Measurements from ENCODE around the gene ALG9.

Gene ALG9

DNA sequence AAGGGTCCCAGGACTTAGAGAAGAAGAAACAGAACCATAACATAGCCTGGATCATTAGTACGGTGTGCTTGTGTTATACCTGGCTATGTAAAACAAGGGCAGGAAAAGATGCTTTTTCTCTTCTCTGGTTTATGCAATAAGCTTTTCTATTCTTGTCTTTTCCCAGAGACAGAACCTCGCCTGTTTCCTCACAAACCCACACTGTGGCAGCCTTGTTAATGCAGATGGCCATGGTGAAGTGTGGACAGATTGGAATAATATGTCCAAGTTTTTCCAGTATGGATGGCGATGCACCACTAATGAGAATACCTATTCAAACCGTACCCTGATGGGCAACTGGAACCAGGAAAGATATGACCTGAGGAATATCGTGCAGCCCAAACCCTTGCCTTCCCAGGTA is 10.8 kb upstream of the ALG9 start:
- DNase-seq (ENCODE audit: low spot score): peak; percentile 78

DNA sequence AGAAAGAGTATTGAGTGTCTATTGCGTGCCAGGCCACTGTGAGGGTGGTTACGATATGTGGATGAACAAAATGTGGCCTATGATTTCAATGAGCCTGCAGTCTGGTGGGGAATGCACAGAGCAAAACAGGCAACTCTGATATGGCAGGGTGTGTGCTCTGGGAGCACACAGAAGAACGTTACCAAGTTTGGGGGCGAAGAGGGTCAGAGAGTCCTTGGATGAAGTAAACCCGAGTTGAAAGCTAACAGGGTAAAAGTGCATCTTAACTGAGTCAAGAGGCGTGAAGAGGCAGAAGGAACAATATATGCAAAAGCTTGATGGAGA is 8.2 kb upstream of the ALG9 start:
- DNase-seq (ENCODE audit: low spot score): no peak

DNA sequence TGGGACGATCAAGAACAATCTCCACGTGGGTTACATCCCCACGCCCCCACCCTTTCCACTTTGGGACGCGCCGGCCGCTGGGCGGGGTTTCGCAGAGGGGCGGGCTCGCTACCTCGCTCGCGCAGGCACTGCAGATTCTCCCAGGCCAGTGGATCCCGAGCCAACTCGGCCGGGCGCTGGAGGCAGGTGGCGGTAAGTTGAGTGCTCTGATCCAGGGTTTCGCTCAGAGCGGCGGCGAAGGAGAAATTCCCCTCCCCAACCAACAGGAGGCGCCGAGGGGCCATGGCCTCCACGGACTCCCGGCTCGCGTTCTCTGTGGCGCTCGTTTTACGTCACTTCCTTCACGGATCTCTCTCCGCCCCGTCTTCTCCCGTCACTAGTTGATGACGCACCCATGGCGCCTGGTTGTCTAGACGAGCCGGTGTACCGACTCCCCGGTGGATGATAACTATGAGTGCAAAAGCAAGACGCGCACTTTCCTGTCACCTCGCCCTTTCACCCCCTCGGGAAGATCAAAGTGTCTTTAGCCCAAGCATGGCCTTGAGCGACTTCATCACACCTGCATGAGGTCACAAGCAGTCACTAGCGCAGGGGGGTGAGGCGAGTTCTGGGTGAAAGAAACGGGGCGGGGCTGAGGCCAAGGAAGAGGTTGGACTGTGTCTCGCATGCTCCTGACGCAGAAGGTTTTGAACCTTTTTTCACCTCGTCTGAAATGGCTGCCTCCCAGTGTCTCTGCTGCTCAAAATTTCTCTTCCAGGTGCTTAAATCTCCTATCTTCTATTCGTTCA is 7.7 kb upstream of the ALG9 start, which contains the start of the genes CFAP68 and FDXACB1:
CFAP68 (plus strand) TSS at position 693 of the 788 bp plus-strand sequence; CDS start at position 713, 20 bp downstream.
FDXACB1 (minus strand) TSS at position 317 of the 788 bp plus-strand sequence; CDS start at position 284, 33 bp downstream.
- DNase-seq (ENCODE audit: low spot score): peak; percentile 98

DNA sequence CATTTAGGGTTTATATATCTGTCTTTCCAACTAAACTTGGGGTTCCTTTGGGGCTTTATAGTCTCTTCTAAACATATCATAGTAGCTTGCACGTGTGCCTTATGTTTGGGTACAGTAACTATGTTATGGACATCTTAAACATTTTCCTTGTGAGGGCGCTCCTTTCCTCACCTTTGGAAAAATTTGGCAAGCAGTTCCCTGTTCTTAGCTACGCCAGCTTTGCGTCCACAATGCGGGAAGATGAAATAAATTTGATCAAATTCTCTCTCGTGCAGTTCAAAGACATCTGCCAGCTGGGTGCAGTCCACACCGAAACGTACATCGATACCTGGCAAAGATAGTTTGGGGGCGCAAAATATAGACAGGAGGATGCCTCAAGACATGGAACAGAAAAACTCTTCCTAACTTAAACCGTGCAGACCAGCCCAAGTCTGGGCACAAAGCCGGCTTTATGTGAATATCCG is 7.0 kb upstream of the ALG9 start:
- peak; percentile 58 for DNase-seq (ENCODE audit: low spot score)

DNA sequence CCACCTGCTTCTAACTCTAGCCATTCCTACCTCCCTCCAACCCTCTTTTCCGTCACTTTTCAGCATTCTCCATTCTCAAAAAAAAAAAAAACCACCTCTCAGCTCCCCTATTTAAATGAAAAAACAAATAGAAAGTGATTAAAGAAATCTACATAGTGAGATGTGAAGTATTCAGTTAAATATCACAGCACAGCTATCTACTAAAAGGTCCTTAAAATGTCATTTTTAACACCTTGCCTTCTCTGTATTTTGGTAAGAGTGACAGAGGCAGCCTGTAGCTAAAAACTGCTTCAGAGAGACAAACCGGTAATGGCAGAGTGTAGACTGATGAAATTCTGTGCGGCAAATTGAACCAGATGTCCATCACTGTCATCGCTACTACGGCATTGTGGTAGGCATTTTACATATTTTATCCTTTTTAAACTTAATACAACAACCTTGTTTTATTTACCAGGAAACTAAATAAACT is 346 bp upstream of the ALG9 start:
- peak; percentile 38 for DNase-seq (ENCODE audit: low spot score)

DNA sequence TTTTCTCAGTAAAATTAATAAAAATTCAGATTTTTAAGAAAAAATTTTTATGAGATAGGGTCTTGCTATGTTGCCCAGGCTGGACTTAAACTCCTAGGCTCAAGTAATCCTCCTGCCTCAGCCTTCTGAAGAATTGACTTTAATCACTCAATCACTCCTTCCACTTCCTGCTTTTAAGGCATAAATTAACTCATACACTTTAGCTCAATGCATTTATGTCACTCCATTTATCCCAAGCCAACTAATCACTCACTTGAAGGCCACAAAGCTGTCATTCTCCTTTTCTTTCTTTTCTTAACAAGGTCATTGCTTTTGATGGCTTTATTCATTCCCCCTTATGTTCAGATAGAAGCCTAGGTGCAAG is 877 bp downstream of the ALG9 start:
- no peak for DNase-seq (ENCODE audit: low spot score)

DNA sequence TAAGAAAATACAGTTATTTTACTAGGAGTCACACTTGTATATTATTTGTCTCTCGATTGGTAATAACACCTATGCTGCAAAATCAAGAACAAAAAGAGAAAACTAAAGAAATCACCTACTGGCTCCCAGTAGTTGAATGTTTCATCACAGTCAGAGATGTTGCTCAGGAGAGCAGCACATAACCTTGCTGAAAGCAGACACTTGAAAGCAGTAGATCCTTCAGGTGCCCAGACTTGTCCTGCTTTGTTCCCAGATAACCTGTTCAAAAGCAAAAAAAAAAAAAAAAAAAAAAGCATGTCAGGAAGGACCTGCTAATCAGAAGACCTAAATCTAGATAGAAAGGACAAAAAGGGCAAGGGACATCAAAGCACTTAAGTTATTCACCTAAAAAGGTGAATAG is 1.3 kb downstream of the ALG9 start:
- DNase-seq (ENCODE audit: low spot score): no peak

DNA sequence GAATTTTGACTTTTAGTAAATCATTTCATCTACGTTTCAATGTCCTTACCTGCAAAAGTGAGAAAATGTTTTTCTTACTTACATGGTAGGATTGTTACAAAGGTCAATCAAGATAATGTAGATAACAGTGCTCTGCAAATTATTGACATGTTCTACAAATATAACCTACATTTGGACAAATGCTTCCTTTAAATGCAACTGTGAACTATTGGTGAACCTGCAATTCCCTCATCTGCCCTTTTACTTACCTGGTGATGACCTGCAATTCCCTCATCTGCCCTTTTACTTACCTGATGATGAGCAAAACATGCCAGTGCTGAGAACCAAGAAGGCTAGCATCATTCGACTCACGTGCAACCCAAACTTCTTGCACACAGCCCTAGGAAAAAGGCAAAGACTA is 11.1 kb downstream of the ALG9 start:
- DNase-seq (ENCODE audit: low spot score): no peak

DNA sequence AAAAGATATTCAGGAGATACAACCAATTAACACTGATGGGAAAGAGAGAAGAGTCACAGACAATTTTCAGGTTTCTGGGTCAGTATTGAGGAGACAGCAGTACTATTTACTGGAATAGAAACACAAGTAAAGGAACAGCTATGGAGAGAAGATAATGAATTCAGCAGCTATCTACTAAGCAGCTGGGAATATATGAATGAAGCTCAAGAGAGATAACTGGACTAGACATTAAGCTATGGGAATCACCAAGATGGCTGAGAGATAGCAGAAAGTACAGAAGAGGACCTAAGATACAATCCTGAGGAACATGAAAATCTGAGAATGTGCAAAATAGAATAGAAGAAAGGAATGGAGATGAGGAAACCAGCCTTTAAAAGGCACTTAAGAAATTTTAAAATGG is 15.9 kb downstream of the ALG9 start:
- no peak for DNase-seq (ENCODE audit: low spot score)

DNA sequence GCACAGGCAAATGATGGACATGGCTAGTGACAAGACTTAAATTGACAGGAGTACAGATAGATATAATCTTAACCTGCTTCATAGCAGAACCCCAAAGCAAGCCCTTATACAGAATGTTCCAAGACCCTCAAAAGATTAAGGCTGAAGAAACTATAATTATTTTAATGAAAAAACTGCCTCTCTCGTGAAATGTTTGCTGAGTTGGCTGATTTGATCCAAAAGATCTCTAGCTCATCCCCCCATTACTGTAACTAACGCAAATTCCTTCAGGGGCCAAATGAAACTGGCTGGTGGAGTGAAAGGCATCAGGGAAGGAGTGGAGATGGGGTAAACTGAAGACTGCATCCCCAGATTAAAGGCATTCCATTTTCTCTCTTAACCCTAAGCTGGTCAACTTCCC is 19.3 kb downstream of the ALG9 start:
- DNase-seq (ENCODE audit: low spot score): no peak

DNA sequence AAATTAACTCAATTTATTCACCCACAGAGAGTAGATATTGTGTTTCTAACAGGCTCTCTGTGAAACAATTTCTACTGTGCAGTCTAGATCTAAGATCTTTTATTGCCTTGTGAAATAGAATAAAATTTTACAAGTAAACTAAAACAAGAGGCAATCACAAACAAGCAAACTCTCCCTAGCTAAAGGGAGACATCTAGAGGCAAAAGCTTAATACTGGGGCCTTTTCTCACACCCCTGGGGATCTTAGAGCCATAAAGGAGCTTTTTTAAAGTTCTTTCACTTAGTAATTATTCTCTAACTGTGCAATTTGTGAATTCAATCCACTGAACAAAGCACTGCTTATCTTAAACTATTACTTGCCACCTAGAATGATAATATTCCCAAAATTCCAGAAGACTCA is 19.7 kb downstream of the ALG9 start:
- no peak for DNase-seq (ENCODE audit: low spot score)

DNA sequence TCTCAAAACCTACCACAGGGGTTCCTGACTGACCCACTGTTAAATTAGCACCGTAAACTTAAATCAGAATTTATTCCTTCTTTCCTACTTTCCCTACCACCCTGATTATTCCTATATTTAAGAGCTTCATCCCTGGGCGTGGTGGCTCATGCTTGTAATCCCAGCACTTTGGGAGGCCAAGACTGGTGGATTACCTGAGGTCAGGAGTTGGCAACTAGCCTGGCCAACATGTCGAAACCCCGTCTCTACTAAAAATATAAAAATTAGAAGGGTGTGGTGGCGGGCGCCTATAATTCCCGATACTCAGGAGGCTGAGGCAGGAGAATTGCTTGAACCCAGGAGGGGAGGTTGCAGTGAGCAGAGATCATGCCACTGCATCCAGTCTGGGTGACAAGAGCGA is 20.3 kb downstream of the ALG9 start:
- DNase-seq (ENCODE audit: low spot score): no peak

DNA sequence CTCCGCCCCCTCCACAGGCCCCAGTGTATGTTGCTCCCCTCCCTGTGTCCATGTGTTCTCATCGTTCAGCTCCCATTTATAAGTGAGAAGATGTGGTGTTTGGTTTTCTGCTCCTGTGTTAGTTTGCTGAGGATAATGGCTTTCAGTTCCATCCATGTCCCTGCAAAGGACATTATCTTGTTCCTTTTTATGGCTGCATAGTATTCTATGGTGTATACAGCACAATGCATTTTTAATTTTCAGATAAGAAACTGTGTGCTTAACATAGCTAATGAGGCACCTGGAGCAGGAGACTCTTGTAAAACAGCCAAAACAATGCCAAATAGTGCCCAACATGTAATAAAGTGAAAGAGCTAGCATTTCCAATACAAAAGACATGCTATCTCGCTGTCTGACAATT is 21.8 kb downstream of the ALG9 start:
- DNase-seq (ENCODE audit: low spot score): no peak

DNA sequence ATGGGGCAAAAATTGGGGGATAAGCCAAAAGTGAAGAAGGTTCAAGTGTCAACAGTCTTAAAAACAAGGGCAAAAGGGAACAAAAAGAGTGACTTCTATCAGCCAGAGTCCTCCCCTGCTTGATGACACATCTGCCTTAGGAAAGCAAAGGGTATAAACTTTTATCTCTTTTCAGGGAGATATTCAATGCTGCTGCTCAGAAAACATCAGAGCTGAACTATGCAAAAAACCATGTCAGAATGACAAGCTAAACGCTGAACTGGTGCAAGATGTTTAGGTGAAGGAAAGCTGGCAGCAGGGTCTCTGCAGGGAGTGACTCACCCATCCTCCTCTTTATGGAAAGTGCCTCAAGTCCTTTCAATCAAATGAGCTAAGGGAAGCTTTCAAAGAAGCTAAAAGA is 24.7 kb downstream of the ALG9 start:
- no peak for DNase-seq (ENCODE audit: low spot score)

DNA sequence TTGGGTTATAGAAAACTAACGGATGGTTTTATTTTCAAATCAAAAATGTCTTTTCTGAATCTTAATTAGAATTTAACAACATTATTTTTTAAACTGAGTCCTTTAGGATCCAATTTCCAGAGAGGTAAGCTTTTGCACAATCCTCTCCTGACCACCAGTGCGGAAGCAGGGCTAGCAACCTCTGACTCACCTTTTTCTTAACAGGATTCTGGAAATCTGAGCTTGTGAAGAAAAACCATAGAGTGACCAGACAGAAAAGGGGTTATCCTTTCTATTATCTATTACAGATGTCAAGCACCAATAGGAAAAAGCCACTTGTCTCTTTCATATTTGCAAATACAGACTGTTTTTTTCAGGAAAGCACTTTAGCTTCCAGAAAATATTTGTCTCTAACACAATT is 25.3 kb downstream of the ALG9 start:
- no peak for DNase-seq (ENCODE audit: low spot score)

DNA sequence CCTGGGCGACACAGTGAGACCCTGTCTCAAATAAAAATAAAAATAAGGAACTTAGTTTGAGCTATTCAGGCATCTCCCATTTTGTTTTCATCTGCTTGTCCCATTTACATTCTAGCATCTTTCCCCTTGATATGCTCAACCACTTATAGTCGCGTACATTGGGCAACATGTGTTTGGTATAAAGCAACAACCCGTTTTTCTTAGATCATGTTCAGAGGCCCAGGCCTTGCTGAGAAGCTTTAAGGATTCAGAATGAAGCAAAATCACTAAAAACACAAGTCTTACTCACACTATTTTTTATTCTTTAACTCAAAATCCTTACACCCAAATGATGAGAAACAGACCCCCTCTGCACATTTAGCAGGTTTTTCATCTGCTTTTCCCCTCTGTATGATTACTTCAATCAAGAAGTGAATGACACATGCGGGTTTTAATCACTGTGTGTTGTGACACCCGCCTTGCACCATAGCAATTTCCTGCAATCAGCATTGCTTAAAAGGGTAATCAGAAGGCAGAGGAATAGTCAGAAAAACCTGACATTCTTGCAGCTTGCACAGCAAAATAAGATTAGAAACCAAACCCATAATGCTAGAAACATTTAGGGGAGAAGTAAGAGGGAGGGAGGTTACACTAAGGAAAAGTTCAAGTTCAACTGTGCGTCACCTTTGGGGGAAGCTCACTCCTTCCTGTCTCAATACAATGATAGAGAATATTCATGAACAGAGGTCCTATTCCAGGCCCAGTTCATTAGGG is 25.9 kb downstream of the ALG9 start:
- no peak for DNase-seq (ENCODE audit: low spot score)

DNA sequence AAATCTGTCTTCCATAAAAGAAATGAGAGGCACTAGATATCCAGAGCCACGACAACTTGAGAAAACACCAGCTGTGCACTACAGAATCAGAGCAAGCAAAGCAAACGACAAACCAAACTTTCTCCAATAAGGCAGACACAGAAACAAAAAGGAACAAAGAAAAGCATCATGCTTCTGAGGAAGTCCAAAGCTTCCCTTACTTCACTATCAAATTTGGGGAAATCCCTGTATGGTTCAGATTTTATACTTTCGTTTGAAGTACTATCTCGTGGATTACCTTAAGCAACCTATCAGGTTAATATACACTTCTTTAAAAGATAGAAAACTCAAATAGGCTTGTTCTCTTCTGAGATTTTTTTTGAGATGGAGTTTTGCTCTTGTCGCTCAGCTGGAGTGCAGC is 27.7 kb downstream of the ALG9 start:
- no peak for DNase-seq (ENCODE audit: low spot score)

DNA sequence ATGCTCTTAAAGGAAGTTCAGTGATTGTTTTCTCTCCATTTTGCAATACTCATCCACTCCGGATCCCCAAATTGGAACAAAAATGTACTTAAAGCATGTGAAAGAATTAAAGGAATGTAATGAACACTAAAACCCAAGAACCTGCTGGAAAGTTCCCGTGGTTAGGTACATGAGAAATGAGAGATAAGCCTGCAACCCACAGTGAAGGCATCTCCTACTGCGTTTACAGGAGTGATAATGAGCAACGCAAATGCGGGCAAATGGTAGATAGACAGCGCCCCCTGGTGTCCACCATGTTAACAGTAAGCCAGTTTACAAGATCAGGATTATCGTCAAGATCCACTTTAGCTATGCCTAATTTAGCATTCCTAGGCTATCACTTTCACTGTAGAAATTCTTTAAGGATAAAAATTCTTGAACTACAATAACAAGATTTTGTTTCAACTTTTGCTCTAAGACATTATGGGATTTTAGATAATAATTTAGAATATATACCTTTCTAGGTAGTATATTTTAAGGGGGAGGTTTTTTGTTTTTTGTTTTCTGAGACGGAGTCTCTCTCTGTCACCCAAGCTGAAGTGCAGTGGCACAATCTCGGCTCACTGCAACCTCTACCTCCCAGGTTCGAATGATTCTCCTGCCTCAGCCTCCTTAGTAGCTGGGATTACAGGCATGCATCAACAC is 29.9 kb downstream of the ALG9 start:
- peak; percentile 90 for DNase-seq (ENCODE audit: low spot score)

DNA sequence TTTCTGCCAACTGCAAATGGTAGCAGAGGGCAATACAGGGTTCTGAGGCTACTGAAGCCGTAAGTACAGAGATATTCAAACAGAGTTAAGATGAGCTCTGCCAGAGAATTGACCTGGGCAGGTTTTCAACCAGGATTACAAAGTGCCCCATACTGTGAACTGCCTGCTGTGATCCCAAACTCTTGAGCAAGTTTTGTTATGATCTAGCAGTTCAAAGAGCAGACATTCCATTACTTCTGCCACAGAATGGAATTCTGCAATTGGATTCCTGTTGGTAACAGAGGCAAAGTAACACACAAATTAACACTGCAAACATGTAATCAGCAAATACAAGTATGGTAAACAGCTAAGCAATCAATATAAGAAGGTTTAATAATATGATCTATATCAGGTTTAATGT is 31.2 kb downstream of the ALG9 start:
- no peak for DNase-seq (ENCODE audit: low spot score)

DNA sequence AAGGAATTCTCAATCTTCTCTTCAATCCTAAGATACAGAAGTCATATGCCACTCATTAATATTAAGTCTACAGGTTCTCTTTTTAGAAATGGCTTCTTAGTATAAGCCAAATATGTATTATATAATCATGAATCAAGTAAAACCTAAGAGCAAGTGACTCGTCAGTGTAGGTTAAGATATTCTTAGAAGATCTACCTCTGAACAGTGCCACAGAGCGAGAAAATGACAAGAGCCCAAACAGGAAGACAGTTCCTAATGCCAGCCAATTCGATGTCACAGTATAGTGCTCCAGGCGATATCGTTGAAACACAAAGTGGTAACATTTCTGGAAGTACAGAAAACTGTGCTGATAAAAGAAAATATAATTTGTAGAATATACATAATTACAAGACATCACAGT is 33.3 kb downstream of the ALG9 start:
- no peak for DNase-seq (ENCODE audit: low spot score)

DNA sequence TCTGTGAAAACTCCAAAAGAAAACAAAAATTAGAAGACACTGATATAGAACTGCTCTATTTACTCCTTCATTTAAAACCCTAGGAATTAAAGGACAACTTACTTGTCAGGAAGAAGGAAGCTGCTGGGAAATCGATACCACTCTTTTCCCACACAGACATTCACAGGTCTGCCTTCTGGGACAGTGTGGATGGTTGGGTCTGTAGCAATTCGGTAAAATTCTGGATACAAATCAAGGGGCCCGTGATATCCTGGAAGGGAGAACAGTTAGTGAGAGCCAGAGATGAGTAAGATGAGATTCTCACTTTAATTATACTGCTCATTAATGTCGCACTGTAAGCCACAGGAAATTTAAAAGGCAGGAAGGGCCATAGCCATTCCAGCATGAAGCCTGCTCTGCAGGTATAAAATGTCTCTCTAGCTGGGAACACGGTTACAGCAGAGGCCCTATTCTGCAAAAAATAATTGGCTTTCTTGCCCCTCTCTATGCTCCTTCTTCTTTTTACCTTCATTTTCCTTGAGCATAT is 34.0 kb downstream of the ALG9 start:
- DNase-seq (ENCODE audit: low spot score): no peak

DNA sequence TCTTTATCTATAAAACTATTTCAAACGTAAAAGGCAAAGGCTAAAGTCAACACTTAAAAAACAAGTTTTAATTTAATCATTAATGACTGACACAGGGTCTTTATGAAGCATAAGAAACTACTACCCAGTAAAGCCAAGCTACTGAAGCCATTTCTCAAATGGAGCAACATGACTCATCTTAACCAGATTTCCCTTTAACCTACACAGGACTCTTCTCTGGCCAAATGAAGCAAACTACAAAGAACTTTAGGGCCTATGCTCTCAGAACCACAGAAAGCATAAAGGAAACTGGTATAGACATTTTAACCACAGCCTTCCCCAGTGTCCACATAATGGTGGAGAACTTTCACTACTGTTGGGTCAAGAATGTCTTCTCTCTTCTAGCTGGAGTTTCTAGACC is 34.7 kb downstream of the ALG9 start:
- no peak for DNase-seq (ENCODE audit: low spot score)

DNA sequence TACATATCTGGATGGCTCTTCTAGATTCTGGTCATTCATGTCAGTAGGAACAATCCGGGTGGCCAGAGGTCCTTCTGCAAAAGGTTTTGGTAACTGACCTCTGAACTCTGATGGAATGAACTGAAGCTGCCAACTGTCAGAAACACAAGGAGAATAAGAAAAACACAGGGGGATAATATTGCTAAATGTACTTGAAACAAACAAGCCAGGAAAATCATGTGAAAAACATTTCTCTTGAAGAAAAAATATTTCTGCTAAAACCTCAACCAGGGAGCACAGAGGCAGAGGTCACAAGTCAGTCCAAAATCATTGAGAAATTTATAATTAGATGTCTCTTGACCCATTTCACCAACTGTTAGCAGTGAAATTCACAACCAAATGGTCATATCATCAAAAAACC is 35.2 kb downstream of the ALG9 start:
- DNase-seq (ENCODE audit: low spot score): no peak
